Measurements from ENCODE around the gene CCNG1.

The CCNG1 gene

GRCh38 chr5:163459462-163459818 lies 22.0 kb downstream of the CCNG1 start:
- ChIA-PET POLR2A (ENCODE audit: low non-redundant PET) (interaction anchor here (1.3 to 1.7 kb wide), 3 partner anchors 22 to 50 kb away, joined by 3 to 7 read pairs (median 5); partner anchors contain the start of genes CCNG1 and MAT2B), CTCF (interaction anchor here (1.4 kb wide), 1 partner anchor 14 kb away, joined by 7 read pairs; no protein-coding TSS in a partner anchor)
- no peak for TF ChIP-seq CTCF (conservative IDR thresholded peaks at IDR 0.05; ENCODE audit: low read depth)
- DNase-seq (ENCODE audit: low spot score), result no peak
- H3K27ac ChIP-seq, result peak overlapping the region; percentile 99

- peak; percentile 99 for DNase-seq (ENCODE audit: low spot score)
- POLR2A ChIA-PET (ENCODE audit: low non-redundant PET), result interaction anchor here (1.1 to 1.7 kb wide), 4 partner anchors 22 to 49 kb away, joined by 3 to 7 read pairs (median 6); partner anchors contain the start of genes CCNG1 and MAT2B
- peak within 1 kb of the TSS; percentile 99 for H3K27ac ChIP-seq
- TF ChIP-seq CTCF (conservative IDR thresholded peaks at IDR 0.05; ENCODE audit: low read depth), result peak; percentile 34
- CTCF ChIA-PET, result interaction anchor here (0.5 to 2.4 kb wide), 3 partner anchors 11 to 48 kb away, joined by 3 to 7 read pairs (median 7); no protein-coding TSS in a partner anchor
These were observed 22.6 kb downstream of the CCNG1 start, which contains the start of gene NUDCD2 for GRCh38 chr5:163459819-163460561. Gene NUDCD2, minus strand, starts transcription at chr5:163460102. Its CDS starts 52 bp downstream, at chr5:163460050.

GRCh38 chr5:163460562-163461171 lies 23.3 kb downstream of the CCNG1 start, which contains the start of gene HMMR:
Gene HMMR, plus strand, starts transcription at chr5:163460632. Its CDS starts 61 bp downstream, at chr5:163460693.
- DNase-seq (ENCODE audit: low spot score), result no peak
- POLR2A ChIA-PET (ENCODE audit: low non-redundant PET), result interaction anchor here (0.6 to 1.7 kb wide), 6 partner anchors 23 to 48 kb away, joined by 3 to 7 read pairs (median 6); partner anchors contain the start of genes CCNG1 and MAT2B
- peak within 1 kb of the TSS; percentile 99 for H3K27ac ChIP-seq
- TF ChIP-seq CTCF (conservative IDR thresholded peaks at IDR 0.05; ENCODE audit: low read depth), result no peak
- CTCF ChIA-PET, result interaction anchor here (0.5 to 2.4 kb wide), 2 partner anchors 11 to 47 kb away, joined by 3 to 7 read pairs; no protein-coding TSS in a partner anchor

GRCh38 chr5:163463063-163463435 lies 25.7 kb downstream of the CCNG1 start:
- no peak for TF ChIP-seq CTCF (conservative IDR thresholded peaks at IDR 0.05; ENCODE audit: low read depth)
- H3K27ac ChIP-seq, result peak overlapping the region; percentile 85; the same call in 1 of the 2 replicates
- DNase-seq (ENCODE audit: low spot score), result no peak
- CTCF ChIA-PET, result interaction anchor here (1.4 kb wide), 1 partner anchor 40 kb away, joined by 5 read pairs; no protein-coding TSS in a partner anchor
- POLR2A ChIA-PET (ENCODE audit: low non-redundant PET), result interaction anchor here (0.7 kb wide), 1 partner anchor 81 kb away, joined by 5 read pairs; no protein-coding TSS in a partner anchor

- CTCF ChIA-PET, result no interaction called here
- no peak overlapping the region for H3K27ac ChIP-seq
- POLR2A ChIA-PET (ENCODE audit: low non-redundant PET), result no interaction called here
- TF ChIP-seq CTCF (conservative IDR thresholded peaks at IDR 0.05; ENCODE audit: low read depth), result no peak
- DNase-seq (ENCODE audit: low spot score), result no peak
These were observed 30.3 kb downstream of the CCNG1 start for GRCh38 chr5:163467682-163468081.

- H3K27ac ChIP-seq, result no peak overlapping the region
- POLR2A ChIA-PET (ENCODE audit: low non-redundant PET), result no interaction called here
- peak; percentile 71 for TF ChIP-seq CTCF (conservative IDR thresholded peaks at IDR 0.05; ENCODE audit: low read depth)
- peak; percentile 40 for DNase-seq (ENCODE audit: low spot score)
- CTCF ChIA-PET, result interaction anchor here (0.6 to 1.0 kb wide), 6 partner anchors 9 to 29 kb away, joined by 3 to 7 read pairs (median 3); partner anchors contain the start of gene NUDCD2
These were observed 36.3 kb downstream of the CCNG1 start for GRCh38 chr5:163473635-163474243.

Measured in RWPE1 (cell line).